Measurements from ENCODE around the gene MMD.
"Not testable (repeated sequence)": the region's sequence is repeated elsewhere in the genome, so short reads cannot be mapped to it uniquely, and the experiment has no call there.

The MMD gene

DNA sequence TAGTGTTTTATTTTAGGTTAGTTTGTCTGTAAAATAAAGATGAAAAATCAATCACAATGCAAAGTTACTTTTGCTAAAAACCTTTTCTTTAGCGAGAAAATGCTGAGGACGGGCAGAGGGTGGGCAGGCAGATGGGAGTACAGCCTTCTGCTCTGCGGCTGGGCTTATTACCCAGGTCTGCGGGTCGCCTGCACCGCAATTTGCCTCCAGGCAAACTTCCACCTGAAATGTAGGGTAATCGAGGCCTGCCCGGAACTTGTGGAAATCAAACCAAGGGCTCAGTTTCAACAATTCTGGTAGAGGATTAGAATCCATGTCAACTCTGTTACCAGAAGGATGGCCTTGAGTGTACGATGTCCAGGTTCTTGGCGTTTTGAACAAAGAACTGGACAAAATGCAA, 22.3 kb upstream of the MMD start:
- no peak for DNase-seq

DNA sequence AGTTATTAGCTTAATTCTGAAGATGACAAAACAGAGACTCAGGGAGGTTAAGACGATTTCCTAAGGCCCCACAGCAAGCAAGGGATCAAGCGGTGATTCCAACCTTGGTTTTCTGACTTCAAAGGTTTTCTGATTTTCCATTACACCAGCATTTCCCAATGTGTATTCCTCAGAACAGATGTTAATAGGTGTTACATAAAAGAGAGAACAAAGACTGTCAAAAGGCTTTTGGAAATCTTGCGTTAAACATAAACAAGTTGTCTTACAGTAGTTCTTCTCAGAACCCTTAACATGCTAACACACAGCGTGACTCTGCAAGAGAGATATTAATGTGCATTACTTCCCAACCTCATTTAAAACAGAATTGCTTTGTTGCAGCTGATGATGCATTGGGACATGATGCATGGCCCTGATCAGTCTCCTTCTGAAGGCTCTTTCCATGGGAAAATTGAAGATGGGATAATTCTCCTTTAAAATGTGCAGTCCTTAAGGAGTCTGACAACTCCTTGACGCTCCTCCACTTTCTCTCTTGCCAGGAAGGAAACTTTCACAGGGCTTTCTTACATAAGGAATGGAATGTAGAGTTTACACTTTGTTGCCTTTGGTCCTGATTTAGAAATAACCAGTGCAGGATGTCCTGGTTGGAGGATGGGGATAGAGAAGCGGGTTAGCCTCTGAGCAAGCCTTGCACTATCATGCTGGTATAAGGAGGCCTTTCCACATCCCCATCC, 21.5 kb upstream of the MMD start:
- DNase-seq, result no peak

DNA sequence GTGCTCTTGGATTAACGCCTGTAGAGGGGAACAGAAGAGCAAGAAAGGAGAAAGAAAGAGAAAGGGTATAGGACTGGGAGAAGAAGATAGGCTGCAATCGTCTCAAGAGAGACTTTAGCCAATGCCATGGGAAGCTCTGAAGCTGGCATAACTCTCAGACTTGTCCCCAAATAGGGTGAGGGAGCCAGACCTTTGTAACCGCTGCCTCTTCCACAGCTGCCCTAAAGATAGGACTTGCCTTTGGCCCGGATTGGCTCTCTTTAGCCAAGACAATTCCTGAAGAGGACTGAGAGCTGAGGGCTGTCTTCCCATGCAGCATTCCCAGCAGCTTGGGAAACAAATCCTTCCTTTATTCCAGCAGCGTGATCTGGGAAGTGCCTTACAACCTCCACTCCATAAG, 20.8 kb upstream of the MMD start:
- no peak for DNase-seq

DNA sequence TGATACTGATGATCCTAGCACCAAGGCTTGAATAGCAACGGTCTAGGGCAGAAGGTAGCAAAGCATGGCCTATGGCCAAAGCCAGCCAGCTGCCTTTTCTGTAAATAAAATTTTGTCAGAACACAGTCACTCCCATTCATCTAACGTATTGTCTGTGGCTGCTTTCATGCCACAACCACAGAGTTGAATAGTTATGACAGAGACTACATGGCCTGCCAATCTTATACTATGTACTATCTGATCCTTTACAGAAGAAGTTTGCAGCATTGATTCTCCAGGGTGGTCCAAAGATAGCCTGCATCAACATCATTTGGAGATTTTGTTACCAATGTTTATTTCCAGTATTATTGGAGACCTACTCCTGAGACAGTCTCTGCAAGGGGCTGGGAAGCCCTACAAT, 19.9 kb upstream of the MMD start:
- DNase-seq, result no peak

DNA sequence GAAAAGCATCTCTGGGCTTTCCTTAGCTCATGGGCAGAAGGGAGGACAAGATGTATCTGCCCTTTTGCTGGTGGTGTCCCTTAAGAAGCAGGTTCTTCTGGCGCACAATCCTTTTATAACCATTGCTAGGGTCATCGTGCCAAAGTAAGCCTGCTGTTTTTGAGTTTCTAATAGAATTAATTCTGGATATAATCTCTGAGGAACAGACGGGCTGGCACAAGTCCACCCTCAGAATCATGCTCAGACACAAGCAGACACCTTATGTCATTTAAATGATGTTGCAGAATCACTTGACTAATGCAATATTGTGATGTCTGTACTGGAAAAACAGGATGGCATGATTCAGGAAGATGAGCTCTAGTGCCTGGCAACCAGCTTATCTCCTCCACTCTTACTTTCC, 18.8 kb upstream of the MMD start:
- DNase-seq, result no peak

DNA sequence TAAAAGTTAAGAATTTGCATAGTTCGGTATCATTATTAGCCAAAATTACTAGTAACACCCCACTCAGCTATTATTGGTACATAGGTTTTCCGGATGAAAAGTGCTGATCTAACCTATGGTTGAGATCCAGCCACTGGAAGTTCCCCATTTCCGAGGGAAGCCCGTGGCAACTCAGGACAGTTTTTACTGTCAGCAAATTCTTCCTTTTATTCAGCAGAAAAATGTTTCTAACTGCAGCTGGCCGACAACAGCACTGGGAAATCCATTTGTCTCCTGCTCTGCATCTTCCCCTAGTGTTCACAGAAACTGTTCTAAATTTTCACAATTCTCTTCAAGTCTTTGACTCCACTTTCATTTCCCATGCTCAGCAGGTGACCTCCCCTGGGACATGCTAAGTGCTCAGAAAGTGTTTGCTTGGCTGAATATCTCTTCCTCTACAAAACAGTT, 15.5 kb upstream of the MMD start:
- no peak for DNase-seq

DNA sequence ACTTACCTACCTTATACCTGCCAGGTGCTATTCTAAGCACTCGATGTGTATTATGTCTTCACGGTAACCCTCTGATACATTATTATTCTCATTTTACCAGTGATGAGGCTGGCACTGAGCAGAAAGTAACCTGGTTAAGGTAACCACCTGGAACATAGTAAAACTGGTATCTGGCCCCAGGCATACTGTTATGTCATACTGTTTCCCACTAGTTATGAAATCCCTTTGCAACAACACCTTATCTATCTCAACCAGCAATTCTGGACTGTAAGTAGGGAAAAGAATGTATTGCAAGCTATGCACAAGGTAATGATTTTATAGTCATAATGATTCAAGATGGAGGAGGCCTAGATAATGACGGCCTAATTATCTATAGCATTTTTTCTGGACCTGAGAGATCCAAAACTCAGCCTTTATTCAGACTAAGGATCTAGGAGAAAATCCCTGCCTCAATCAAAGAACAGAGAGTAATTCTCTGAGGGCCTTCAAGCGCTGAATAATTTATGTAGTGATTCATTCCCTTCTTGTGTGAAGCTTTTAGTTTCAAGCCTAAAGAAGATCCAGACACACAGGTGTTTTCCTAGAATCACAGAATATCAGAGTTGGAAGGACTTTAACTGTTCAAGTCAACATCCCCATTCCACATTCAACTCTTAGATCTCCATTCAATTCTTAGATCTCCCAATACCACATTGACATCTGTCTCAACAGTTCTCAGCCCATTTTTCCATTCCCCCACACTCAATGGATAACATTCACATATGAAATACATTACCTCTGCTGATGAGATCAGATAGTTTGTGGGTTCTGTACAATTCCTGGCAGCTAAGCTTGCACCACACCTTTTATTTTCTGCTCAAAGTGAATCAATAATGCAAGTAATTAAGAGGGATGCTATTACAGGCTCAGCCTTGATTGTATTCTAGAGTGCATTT, 14.9 kb upstream of the MMD start:
- DNase-seq, result no peak

DNA sequence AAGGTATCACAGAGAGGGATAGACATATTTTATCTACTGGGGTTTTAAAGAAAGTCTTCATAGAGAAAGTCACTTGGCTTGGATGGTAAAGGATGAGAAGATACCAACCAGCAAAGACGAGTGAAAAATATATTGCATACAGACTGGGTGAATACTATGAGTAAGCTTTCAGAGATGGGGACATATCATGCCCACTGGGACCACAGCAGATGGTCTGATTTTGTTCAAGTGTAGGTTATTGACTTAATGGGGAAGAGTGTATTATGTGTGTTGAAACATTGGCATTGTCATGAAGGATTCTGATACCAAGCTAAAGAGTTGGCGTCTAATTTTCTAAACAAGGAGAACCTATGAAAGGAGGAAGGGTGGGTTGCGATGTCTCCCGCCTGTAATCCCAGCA, 13.8 kb upstream of the MMD start:
- DNase-seq, result no peak

DNA sequence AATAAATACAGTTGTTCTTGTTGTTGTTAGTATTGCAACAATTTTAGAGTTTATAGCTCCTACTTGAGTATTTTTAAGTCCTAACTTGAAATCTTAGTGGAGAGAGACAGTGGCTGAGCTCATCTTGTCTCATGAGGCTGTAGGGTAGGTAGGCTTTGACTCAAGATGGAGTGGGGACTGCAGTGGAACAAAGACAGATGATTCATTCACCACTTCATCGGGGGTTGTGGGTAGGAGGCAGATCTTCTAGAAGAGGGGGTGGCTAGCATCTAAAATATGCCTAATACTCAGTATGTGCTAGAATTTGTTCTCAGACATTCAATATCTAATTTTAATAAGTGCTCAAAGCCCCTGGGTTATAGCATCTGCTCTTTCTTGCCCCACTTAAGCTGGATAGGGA, 13.1 kb upstream of the MMD start:
- DNase-seq, result no peak

DNA sequence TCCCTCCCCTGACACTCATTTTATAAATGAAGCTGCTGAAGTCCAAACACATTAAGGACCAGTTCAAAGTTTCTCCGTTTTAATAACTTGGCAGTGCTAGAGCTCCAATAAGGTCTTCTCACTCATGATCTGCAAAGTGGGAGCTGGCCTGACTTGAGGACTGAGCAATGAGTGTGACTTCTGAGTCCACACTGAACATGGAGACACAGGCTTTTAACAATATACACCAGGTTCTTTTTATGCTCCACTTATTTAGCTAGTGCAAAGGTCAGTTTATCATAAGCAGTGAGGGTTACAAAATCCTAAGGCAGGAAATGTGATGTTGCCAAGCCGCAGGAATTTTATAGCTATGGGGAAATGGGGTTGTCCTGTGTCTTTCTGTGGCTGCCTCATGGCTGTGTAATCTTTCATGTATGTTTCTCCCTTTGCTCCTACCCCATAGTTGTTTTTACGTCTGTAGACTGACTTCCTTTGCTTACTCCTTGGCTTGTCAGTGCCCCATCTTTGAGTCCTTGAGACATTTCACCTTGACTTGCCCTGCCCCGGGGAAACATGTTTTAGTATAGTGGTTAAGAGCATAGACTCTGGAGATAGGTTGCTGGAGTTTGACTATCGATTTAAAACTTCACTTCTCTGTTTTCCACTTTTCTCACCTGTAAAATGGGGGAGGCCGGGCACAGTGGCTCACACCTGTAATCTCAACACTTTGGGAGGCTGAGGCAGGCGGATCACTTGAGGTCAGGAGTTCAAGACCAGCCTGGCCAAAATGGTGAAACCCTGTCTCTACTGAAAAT, 12.2 kb upstream of the MMD start:
- DNase-seq, result no peak

DNA sequence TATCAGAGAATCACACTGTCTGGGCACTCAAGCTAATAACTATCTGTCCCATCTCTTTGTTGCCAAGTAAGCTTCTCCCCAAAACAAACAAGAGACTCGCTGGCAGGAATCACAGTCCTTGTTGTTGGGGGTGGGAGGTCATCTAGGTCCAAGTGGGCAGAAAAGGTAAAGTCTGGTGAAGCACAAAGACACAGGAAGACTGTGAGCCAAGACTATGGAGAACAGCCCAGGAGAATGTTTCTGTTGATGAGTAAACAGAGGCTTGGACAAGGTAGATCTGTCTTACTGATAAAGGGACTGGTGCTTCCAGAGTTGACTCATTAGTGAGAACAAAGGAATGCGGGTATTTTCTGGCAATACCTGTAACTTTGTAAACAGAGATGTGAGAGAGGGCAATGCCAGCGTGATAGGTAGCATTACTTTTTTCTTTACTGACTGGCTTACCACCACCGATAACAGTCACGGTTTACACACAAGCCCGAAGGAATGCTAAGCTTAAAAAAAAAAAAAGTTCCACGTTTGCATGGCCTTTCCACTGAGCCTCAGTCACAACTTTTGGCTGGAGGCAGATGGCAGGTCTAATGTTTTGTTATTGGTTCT, 11.5 kb upstream of the MMD start:
- DNase-seq, result no peak

DNA sequence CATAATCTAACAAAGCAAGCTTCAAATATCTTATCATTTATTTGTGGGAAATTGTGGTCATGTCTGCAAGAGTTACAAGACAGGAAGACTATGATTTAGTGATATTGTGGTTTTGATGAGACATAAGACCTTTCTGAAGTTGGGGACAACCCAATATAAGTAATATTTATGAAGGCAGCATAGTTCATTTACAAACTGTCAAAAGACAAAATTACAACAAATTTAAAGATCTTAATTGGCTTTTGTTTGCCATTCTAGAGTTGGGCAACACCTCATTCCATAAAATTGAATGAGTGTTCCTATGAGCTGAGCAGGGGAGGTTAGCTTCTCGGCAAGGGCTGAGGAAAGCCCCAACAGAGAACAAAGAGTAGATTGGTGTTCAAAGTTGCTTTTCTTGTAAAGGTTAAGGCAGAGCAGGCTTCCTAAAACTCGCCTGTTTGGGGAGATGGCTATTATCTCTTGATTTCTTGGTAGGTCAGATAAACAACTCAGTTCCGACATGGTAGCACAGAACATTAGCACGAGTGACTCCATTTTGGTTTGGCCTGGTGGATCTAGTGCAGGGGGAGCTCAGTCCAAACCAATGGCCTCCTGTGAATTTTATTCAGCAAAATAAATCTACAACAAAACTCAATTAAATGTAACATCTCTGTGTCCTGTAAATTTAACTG, 10.9 kb upstream of the MMD start:
- DNase-seq, result no peak

DNA sequence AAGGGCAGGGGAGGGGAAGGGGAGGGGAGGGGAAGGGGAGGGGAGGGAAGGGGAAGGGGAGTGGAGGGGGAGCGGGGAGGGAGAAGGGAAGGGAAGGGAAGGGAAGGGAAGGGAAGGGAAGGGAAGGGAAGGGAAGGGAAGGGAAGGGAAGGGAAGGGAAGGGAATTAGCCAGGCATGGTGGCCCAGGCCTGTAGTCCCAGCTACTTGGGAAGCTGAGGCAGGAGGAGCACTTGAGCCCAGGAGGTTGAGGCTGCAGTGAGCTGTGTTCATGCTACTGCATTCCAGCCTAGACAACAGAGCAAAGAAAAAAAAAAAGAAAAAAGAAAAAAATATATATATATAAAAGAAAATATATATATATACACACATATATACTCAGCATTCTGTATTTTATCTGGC, 10.3 kb upstream of the MMD start:
- not testable (repeated sequence) for DNase-seq

DNA sequence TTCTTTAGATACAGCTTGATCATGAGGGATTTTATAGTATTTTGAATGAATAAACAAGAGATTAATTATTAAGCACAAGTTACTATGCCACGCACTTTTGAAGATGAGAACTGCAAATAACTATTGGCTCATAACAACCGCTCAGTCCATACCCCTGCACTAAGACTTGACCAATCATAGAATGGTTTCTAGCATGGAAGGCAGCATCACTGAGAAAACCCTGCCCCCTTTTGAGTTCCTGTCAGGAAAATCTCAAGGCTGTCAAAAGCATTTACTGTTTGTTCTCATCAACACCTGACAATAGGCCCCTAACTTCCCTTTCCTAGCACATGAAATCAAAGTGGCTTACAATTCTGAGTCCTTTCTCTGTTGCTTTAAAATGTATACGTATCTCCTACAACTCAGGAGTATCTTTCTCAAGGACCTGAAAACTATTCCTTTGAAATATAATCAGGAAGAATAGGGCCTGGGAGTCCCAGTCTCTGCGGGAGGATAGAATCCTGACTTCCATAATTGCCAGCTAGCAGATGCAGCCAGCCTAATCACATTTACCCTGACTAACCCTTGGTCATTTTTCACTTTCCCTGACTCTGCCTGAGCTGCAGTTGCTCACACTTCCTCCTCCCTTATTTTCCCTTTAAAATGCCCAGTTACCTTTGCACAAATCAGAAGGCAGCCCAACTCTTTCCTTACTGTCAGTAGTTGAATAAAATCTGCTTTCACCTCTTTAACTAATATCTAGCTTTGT, 9.1 kb upstream of the MMD start:
- no peak for DNase-seq

DNA sequence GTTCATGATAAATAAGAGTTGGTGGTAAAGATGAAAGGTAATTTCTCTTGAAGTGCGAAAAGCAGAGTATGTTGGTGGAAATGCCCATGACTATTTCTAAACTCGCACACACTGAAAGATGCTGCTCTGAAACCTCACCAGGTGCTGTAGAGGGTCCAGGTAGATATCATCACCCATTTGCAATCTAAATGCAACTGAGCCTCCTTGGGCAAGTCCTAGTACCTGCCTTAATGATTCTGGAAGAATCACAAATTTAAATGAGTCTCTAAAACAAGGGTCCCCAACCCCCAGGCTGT, 5.9 kb upstream of the MMD start:
- no peak for DNase-seq

DNA sequence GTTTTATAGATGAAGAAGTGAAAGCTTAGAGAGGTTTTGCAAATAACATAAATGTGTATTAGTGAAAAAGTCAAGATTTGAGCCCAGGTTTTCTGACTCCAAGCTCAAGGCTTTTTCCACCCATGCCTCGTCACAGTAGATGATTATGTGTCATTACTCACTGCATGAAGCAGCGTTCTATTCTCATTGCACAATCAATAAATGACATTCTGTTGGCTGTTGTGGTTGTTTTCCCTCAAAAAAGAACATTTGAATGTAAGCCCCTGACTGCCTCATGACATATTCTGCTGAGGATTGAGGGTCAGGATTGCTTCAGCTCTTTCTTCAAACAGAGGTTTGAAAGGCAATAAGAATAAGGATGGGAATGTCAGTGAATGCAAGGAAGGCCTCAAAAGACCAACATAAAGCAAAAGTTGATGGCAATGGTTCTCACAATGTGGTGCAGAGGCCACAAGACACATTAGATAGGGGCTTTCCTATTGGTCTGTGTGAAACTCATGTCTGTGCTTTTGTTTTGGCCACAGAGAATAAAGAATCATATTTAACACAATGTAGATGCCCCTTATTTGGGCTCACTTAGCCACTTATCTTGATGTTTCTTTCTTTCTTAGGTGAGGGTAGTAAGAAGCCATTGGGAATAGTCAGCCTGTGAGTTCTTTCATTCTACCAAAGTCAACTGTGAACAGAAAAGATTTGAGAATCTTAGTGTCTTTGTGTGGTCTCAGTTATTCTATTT, 5.4 kb upstream of the MMD start:
- DNase-seq, result no peak

DNA sequence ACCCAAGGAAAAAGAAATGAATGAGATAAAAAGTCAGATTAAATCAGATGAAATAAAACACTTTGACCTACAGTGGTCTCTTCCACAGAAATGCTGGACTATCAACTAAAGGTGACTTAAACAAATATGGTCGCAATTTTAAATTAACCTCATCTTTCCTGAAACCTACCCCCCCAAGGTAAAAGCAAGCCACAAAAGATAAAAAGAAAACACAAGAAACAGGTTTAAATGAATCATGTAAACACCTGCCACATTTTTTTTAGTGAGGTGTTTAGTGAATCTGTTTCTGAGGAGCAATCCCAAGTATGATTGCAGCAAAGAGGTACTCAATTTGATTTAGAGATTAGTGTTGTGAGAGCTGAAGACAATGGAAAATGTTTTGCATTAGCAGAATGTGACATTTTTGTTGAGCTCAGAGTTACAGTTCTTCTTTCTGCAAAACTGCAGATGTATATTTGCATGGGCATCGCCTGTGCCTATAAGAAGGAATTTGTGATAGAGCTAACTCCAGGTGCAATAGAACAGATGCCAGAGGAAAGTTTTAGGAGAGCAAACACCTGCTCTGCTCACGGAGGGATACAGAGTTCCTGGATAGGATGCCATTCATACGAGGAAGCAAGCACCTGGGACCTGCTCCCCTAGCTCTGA, 3.4 kb upstream of the MMD start:
- no peak for DNase-seq

DNA sequence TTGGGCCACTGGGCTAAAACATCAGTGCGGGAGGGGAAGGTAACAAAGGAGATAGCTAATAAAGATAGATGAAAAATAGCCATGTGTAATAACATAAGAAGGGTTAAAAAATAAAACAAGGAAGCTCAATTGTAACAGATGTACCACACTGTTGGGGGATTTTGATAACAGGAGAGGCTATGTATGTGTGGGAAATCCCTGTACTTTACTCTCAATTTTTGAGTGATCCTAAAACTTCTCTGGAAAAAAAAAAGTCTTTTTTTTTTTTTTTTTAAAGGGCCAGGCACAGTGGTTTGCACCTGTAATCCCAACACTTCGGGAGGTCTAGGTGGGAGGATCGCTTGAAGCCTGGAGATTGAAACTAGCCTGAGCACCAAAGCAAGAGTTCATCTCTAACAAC, 1.9 kb upstream of the MMD start:
- no peak for DNase-seq

DNA sequence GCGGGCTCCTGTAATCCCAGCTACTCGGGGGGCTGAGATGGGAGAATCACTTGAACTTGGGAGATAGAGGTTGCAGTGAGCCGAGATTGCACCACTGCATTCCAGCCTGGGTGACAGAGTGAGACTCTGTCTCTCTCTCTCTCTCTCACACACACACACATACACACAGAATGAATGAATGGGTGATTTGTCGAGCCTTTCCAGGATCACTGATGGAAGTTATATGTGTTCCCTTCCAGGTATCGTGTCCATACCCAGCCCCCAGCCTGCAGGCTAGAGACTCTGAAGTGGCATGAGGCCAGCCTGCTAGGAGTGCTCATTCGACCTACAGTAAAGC, 1.2 kb upstream of the MMD start:
- DNase-seq, result not testable (repeated sequence)

DNA sequence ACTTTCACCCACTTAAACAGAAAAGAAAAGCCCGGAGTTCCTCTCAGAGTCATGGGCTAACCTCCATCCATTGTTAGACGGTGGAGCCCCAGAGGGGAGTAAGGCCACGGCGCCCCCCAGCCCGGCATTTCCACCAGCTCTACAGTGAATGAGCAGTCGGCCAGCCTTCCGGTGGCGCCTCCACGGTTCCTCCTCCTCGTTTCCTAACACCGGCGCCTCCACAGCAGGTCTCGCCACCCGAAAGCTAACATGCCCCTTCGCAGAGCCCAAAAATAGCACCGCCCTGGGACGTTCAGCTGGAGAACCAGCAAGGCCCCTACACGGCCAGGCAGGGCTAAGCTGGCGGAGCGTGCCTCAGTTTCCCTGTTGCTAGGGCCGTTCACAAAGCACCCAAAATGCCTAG, 858 bp downstream of the MMD start:
- DNase-seq, result peak; percentile 22
